Smooth muscle cell (in vitro differentiated cells): ENCODE data around the gene ECEL1. TPM values are rescaled to one million over a fixed set of nuclear protein-coding genes. Genes with fewer than 3 reads are reported as not detected.

ENCODE experiments used
- DNase-seq: peaks from one replicate; lab custom pipeline; 2025; ENCODE audit not compliant: unreplicated experiment; lab: John Stamatoyannopoulos, UW
- H2AFZ ChIP-seq: fragments of 200-600 bp; sonication (generic); 2 replicates; pipeline ENCODE4 v1.6.0; 2016; ENCODE audit warnings: antibody characterized with exemption, low read depth, mild to moderate bottlenecking
- H3F3A ChIP-seq: fragments of 200-600 bp; sonication (generic); 2 replicates; pipeline ENCODE4 v1.6.0; 2017; ENCODE audit warnings: antibody characterized with exemption, low read depth
- H3K27ac ChIP-seq: fragments of 200-600 bp; sonication (generic); 2 replicates; pipeline ENCODE4 v1.5.1; 2016; ENCODE audit warnings: low read depth, mild to moderate bottlenecking
- H3K27me3 ChIP-seq: fragments of 200-600 bp; sonication (generic); 2 replicates; pipeline ENCODE4 v1.6.1; 2016; ENCODE audit warnings: low read depth, mild to moderate bottlenecking
- H3K36me3 ChIP-seq: fragments of 200-600 bp; sonication (generic); 2 replicates; pipeline ENCODE4 v1.5.1; 2016; ENCODE audit warnings: low read depth
- H3K4me1 ChIP-seq: fragments of 200-600 bp; sonication (generic); 2 replicates; pipeline ENCODE4 v1.5.1; 2016; ENCODE audit warnings: low read depth
- H3K4me2 ChIP-seq: fragments of 200-600 bp; sonication (generic); 2 replicates; pipeline ENCODE4 v1.6.0; 2016; ENCODE audit warnings: mild to moderate bottlenecking
- H3K4me3 ChIP-seq: fragments of 200-600 bp; sonication (generic); 2 replicates; pipeline ENCODE4 v1.5.1; 2016; ENCODE audit warnings: mild to moderate bottlenecking
- H3K79me2 ChIP-seq: fragments of 200-600 bp; sonication (generic); 2 replicates; pipeline ENCODE4 v1.6.0; 2016; ENCODE audit warnings: low read depth, mild to moderate bottlenecking
- H3K9ac ChIP-seq: fragments of 200-600 bp; sonication (generic); 2 replicates; pipeline ENCODE4 v1.6.0; 2016; ENCODE audit warnings: low read depth
- H3K9me3 ChIP-seq: fragments of 200-600 bp; sonication (generic); replicated peaks from 2 replicates; pipeline ENCODE4 v1.5.1; 2016; ENCODE audit warnings: low read depth
- H4K20me1 ChIP-seq: fragments of 200-600 bp; sonication (generic); 2 replicates; pipeline ENCODE4 v1.6.0; 2016; ENCODE audit warnings: low read depth
- CTCF ChIP-seq: fragments of 200-600 bp; sonication (generic); IDR thresholded peaks from 2 replicates; pipeline ENCODE4 v1.5.1; 2017; ENCODE audit warnings: borderline replicate concordance, mild to moderate bottlenecking, antibody characterized with exemption; ENCODE audit not compliant: insufficient read depth, poor library complexity, severe bottlenecking
- WGBS: methylation state at CpG from one replicate; pipeline ENCODE4 v1.1.7; 2016; ENCODE audit warnings: low lambda C conversion rate; 5-methylcytosine and 5-hydroxymethylcytosine counted together
- polyA plus RNA-seq: library from polyadenylated mRNA; unstranded; fragments of >200 nt; fragmentation: Nextera tagmentation; extraction: Ambion mirVana; gene quantifications from 2 replicates; pipeline ENCODE4 v1.2.1, GENCODE V29; 2016
- total RNA-seq: library from RNA; depleted of rRNA; stranded (reverse); fragments of >200 nt; gene quantifications from 2 replicates; pipeline ENCODE4 v1.2.3, GENCODE V29; 2014

ECEL1 gene
- total and polyA plus RNA-seq, 2 experiments from 2014 or later = not detected

GRCh38 chr2:232493701-232494474, 6.3 kb upstream of the ECEL1 start:
- no peak overlapping the region for H3K9ac ChIP-seq
- H3K36me3 ChIP-seq = no peaks in the 10 kb centered on the region
- 72% methylated on average over 10 of the region's 10 CpGs for WGBS
- no peak overlapping the region for H3K4me2 ChIP-seq
- no peaks in the 10 kb centered on the region for H4K20me1 ChIP-seq
- peaks cover 14% of the 10 kb centered on the region for H3K27me3 ChIP-seq
- no peak overlapping the region for H3K4me3 ChIP-seq
- no peak for DNase-seq
- no peak overlapping the region for H3K27ac ChIP-seq
- H3K79me2 ChIP-seq = no peaks in the 10 kb centered on the region
- no peak overlapping the region for H2AFZ ChIP-seq
- H3K9me3 ChIP-seq = no peaks in the 10 kb centered on the region
- TF ChIP-seq CTCF = no peak
- no peaks in the 10 kb centered on the region for H3K4me1 ChIP-seq
- no peaks in the 10 kb centered on the region for H3F3A ChIP-seq

- no peak overlapping the region for H3K27ac ChIP-seq
- H3K4me3 ChIP-seq = no peak overlapping the region
- H2AFZ ChIP-seq = no peak overlapping the region
- no peak overlapping the region for H3K9ac ChIP-seq
- no peak overlapping the region for H3K4me2 ChIP-seq
- no peaks in the 10 kb centered on the region for H3K79me2 ChIP-seq
- no peak for TF ChIP-seq CTCF
- H3K9me3 ChIP-seq = no peaks in the 10 kb centered on the region
- no peaks in the 10 kb centered on the region for H4K20me1 ChIP-seq
- H3K4me1 ChIP-seq = no peaks in the 10 kb centered on the region
- DNase-seq = no peak
- H3F3A ChIP-seq = no peaks in the 10 kb centered on the region
- peaks cover 17% of the 10 kb centered on the region for H3K27me3 ChIP-seq
- H3K36me3 ChIP-seq = no peaks in the 10 kb centered on the region
- WGBS = 94% methylated on average over 24 of the region's 24 CpGs
Observed at GRCh38 chr2:232492963-232493700, 5.5 kb upstream of the ECEL1 start.

GRCh38 chr2:232492236-232492848, 4.7 kb upstream of the ECEL1 start:
- H3K4me2 ChIP-seq = no peak overlapping the region
- no peak for DNase-seq
- no peak overlapping the region for H3K27ac ChIP-seq
- no peak overlapping the region for H3K4me3 ChIP-seq
- no peaks in the 10 kb centered on the region for H3K9me3 ChIP-seq
- H3K4me1 ChIP-seq = no peaks in the 10 kb centered on the region
- H3K36me3 ChIP-seq = no peaks in the 10 kb centered on the region
- H3K79me2 ChIP-seq = no peaks in the 10 kb centered on the region
- TF ChIP-seq CTCF = no peak
- H2AFZ ChIP-seq = no peak overlapping the region
- no peaks in the 10 kb centered on the region for H4K20me1 ChIP-seq
- 78% methylated on average over 8 of the region's 8 CpGs for WGBS
- peaks cover 24% of the 10 kb centered on the region for H3K27me3 ChIP-seq
- H3F3A ChIP-seq = no peaks in the 10 kb centered on the region
- H3K9ac ChIP-seq = no peak overlapping the region
